ENCODE measurements around the gene LIN54. TPM values are rescaled to one million over a fixed set of nuclear protein-coding genes. Genes with fewer than 3 reads are reported as not detected.
"Not testable (repeated sequence)": the region's sequence is repeated elsewhere in the genome, so short reads cannot be mapped to it uniquely, and the experiment has no call there.

Gene LIN54
- total RNA-seq, 2 donors from 2014 or later, result 14.6 to 17.9 TPM

DNA sequence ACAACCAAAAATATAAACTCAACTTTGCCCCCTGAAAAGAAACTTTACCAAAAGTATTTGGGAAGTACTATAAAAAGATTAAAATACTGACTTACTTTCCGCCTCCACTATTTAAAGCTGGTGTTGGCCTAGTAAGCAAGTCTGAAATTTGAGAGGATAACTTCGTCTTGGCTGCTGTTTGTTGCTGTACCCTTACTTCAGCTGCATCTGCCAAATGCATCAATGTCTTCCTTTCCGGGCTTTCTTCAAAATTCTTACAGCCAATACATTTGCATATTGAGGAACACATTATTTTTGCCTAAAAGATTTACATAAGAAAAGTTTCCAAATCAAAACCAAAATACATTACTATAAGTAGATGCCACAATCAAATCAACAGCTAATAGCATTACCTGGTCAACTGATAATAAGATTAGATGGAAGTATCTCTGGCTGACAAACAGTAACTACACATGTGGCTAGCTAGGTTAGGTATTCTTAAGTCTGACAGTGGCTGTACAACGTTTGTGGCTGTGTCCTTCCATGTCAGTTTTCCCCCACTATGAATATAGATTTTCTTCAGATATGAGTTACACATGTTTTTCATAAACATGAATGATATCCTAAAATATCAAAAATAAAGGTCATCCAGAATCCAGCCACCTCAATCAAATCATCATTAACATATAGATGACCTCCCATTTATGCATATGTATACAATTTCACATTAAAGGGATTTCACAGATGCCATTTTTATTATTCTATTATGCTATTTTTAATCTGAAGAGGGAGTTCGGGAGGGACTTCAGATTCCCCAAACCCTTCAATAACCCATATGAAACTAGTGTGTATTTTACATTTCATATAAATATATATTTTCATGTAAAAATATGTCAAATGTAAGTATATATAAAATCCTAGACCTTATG lies 79.5 kb downstream of the LIN54 start:
- no peak for DNase-seq
- TF ChIP-seq, protein P1, sequence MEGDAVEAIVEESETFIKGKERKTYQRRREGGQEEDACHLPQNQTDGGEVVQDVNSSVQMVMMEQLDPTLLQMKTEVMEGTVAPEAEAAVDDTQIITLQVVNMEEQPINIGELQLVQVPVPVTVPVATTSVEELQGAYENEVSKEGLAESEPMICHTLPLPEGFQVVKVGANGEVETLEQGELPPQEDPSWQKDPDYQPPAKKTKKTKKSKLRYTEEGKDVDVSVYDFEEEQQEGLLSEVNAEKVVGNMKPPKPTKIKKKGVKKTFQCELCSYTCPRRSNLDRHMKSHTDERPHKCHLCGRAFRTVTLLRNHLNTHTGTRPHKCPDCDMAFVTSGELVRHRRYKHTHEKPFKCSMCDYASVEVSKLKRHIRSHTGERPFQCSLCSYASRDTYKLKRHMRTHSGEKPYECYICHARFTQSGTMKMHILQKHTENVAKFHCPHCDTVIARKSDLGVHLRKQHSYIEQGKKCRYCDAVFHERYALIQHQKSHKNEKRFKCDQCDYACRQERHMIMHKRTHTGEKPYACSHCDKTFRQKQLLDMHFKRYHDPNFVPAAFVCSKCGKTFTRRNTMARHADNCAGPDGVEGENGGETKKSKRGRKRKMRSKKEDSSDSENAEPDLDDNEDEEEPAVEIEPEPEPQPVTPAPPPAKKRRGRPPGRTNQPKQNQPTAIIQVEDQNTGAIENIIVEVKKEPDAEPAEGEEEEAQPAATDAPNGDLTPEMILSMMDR (IDR thresholded peaks at IDR 0.05), result no peak
- no peaks in the 10 kb centered on the region for H3K27me3 ChIP-seq
- intact Hi-C loops (cut with DNase I), result no loop called here
- H3K27ac ChIP-seq, result no peak overlapping the region
- no peak overlapping the region for H3K9ac ChIP-seq (ENCODE audit: low read depth in 2 of 2, low read length in 2 of 2)
- H3K4me1 ChIP-seq, result no peaks in the 10 kb centered on the region
- no peaks in the 10 kb centered on the region for H3K9me3 ChIP-seq
- no peak overlapping the region for H3K4me3 ChIP-seq
- no peaks in the 10 kb centered on the region for H3K36me3 ChIP-seq

DNA sequence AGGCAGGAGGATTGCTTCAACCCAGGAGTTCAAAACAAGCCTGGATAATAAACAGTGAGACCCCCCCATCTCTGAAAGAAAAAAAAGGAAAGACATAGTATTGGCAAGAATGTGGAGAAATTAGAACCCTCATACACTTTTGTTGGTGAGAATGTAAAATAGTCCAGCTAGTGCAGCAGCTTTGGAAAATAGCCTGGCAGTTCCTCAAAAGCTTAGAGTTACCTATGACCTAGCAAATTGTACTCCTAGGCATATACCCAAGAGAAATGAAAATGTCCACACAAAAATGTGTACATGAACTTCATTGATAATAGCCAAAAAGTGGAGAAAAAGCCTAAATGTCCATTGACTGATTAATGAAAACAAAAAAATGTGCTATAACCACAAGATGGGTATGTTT lies 88.8 kb downstream of the LIN54 start:
- Histone ChIP-seq H3K36me3 (no peaks in the 10 kb centered on the region), H3K9me3 (no peaks in the 10 kb centered on the region), H3K27ac (no peak overlapping the region), H3K4me1 (no peaks in the 10 kb centered on the region), H3K4me3 (no peak overlapping the region), H3K9ac (ENCODE audit: low read depth in 2 of 2, low read length in 2 of 2) (no peak overlapping the region), H3K27me3 (no peaks in the 10 kb centered on the region)
- TF ChIP-seq, protein P1 (IDR thresholded peaks at IDR 0.05), result no peak
- DNase-seq, result no peak
- intact Hi-C loops (cut with DNase I), result no loop called here

DNA sequence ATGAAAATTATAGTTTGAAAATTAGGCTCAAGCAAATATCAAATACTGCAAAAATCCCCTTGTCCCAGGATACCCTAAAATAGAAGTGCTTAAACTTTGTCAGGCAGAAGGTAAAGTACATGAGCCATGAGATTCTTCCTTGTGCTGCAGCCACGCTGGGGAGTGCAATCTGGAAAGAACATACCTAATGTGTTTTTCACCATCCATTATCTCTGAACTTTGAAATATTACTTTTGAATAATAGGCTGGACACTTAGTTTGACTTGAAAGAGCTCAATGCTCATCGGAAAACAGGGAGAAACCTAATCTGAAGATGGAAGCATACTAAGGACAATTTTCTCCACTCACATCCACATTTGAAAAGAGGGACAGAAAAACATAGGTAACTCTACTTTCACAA lies 91.2 kb downstream of the LIN54 start:
- DNase-seq, result no peak
- Histone ChIP-seq H3K27me3 (no peaks in the 10 kb centered on the region), H3K9me3 (no peaks in the 10 kb centered on the region), H3K27ac (no peak overlapping the region), H3K4me1 (no peaks in the 10 kb centered on the region), H3K9ac (ENCODE audit: low read depth in 2 of 2, low read length in 2 of 2) (no peak overlapping the region), H3K4me3 (no peak overlapping the region), H3K36me3 (no peaks in the 10 kb centered on the region)
- TF ChIP-seq, protein P1 (IDR thresholded peaks at IDR 0.05), result no peak
- intact Hi-C loops (cut with DNase I), result no loop called here

DNA sequence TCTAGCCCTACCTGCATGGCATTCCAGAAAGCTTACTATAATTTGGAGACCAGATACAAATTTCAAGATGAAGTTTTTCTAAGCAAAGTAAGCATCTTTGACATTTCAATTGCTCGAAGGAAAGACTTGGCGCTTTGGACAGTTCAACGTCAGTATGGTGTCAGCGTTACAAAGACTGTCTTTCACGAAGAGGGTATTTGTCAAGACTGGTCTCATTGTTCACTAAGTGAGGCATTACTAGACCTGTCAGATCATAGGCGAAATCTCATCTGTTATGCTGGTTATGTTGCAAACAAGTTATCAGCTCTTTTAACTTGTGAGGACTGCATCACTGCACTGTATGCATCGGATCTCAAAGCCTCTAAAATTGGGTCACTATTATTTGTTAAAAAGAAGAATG lies 92.5 kb downstream of the LIN54 start:
- no peak for DNase-seq
- H3K9me3 ChIP-seq, result no peaks in the 10 kb centered on the region
- H3K9ac ChIP-seq (ENCODE audit: low read depth in 2 of 2, low read length in 2 of 2), result no peak overlapping the region
- no peak overlapping the region for H3K4me3 ChIP-seq
- H3K27me3 ChIP-seq, result no peaks in the 10 kb centered on the region
- H3K36me3 ChIP-seq, result no peaks in the 10 kb centered on the region
- H3K27ac ChIP-seq, result no peak overlapping the region
- no peaks in the 10 kb centered on the region for H3K4me1 ChIP-seq
- TF ChIP-seq, protein P1 (IDR thresholded peaks at IDR 0.05), result no peak
- intact Hi-C loops (cut with DNase I), result no loop called here

DNA sequence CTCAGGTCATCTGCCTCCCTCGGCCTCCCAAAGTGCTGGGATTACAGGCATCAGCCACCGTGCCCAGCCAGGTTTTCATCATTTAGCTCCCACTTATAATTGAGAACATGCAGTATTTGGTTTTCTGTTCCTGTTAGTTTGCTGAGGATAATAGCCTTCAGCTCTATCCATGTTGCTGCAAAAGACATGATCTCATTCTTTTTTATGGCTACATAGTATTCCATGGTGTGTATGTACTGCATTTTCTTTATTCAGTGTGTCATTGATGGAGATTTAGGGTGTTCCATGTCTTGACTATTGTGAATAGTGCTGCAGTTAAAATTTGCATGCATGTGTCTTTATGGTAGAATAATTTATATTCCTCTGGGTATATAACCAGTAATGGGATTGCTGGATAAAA lies 96.7 kb downstream of the LIN54 start:
- H3K27ac ChIP-seq; DNase-seq; H3K9ac ChIP-seq (ENCODE audit: low read depth in 2 of 2, low read length in 2 of 2); intact Hi-C loops (cut with DNase I); H3K4me1 ChIP-seq; H3K9me3 ChIP-seq; H3K4me3 ChIP-seq; H3K36me3 ChIP-seq; H3K27me3 ChIP-seq: not testable (repeated sequence)

DNA sequence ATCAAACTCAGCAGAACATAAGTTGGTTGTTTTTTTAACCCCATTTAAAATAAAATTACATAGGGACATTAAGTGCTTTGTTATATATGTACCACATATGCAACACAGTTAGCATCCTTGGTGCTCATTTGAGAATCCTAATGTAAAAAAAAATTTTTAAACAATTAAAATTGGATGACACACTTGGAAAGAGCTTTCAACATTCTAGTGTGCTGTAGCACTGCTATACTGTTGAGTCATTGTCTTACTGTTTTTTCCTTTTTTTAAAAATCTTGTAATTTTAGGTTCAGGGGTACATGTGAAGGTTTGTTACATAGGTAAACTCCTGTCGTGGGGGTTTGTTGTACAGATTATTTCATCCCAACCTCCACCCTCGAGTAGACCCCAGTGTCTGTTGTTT lies 97.3 kb downstream of the LIN54 start:
- DNase-seq, result no peak
- H3K27ac ChIP-seq, result no peak overlapping the region
- TF ChIP-seq, protein P1 (IDR thresholded peaks at IDR 0.05), result no peak
- H3K4me1 ChIP-seq, result no peaks in the 10 kb centered on the region
- no peaks in the 10 kb centered on the region for H3K36me3 ChIP-seq
- intact Hi-C loops (cut with DNase I), result no loop called here
- H3K9ac ChIP-seq (ENCODE audit: low read depth in 2 of 2, low read length in 2 of 2), result no peak overlapping the region
- H3K4me3 ChIP-seq, result no peak overlapping the region
- no peaks in the 10 kb centered on the region for H3K9me3 ChIP-seq
- H3K27me3 ChIP-seq, result no peaks in the 10 kb centered on the region

Measured in colonic mucosa (tissue), 4 donors.